RPMI7951 (cell line): ENCODE results near the gene AP2B1. TPM values are rescaled to one million over a fixed set of nuclear protein-coding genes. Genes with fewer than 3 reads are reported as not detected.
"Not testable (repeated sequence)": the region's sequence is repeated elsewhere in the genome, so short reads cannot be mapped to it uniquely, and the experiment has no call there.

Source experiments
- DNase-seq: peaks from one replicate; pipeline ENCODE4 v3.0.0-alpha.2; 2012; ENCODE audit warnings: low read depth
- total RNA-seq: library from RNA; depleted of rRNA; stranded (reverse); fragments of >200 nt; shearing (Covaris generic); gene quantifications from 2 replicates; pipeline ENCODE4 v1.2.3, GENCODE V29; 2014

AP2B1 gene
- total RNA-seq, 1 experiment from 2014 or later: 64.0 TPM

DNA sequence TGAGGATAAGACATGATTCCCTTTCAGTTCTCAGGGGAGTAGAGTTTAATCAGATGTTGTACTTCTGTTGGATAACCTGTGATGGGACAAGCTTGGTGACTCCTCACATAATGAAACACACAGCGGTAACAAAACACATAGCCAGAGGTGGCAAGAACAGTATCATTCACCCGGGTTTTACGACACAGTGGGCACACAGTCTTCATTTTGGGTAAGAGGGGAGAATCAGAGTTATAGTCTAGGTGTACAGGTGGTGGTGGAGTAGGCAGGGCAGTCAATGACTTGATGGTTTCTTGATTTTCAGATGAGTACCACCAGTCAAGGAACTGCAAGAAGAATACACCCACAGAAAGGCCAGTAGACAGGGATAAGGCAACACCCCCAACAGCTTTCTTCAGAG, 11.4 kb upstream of the AP2B1 start:
- no peak for DNase-seq

- DNase-seq: no peak
Observed at GRCh38 chr17:35577830-35578196, 9.3 kb upstream of the AP2B1 start.

- peak; percentile 87 for DNase-seq
Observed at GRCh38 chr17:35578197-35578928, 8.8 kb upstream of the AP2B1 start, which contains the start of gene PEX12. PEX12 (minus strand) TSS chr17:35578571; CDS start chr17:35578021, 550 bp downstream.

DNA sequence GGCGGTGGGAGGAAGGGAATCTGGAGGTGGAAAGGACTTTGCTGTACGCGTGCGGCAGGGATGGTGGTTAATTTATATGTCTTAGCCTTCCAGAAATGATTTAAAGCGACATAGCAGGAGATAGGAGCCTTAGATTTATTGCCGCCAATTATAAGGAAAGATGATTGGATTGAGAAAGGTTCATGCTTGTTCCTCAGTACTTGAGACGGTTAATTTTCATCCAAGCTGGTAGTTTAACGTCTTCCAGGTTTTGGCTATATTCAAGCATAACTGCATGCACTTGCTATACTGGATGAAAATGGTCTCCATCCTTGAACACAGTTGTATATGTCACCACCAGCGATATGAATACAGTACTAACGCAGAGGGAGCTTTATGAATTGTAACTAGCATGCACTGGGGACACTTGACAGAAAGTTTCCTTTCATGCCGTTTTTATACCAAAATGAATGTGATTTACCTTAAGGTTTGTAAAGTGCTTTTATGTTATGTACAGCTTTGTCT, 8.1 kb upstream of the AP2B1 start:
- no peak for DNase-seq

DNA sequence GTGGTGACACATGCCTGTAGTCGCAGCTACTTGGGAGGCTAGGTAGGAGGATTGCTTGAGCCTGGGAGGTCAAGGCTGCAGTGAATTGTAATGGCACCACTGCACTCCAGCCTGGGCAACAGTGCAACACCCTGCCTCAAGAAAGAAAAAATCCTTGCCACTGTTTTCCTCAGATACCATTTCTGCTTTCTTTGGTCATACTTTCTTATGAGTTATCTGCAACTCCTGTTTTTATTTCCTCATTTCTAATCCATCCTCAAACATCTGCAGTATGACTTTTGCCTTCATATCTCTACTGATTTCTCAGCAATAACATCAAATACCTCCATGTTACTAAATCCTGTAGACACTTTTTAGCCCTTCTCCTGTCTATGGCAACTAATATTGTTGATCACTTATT, 3.1 kb upstream of the AP2B1 start:
- no peak for DNase-seq

GRCh38 chr17:35586569-35587073, 501 bp upstream of the AP2B1 start:
- no peak for DNase-seq

GRCh38 chr17:35588196-35588920, 1.2 kb downstream of the AP2B1 start:
- peak; percentile 37 for DNase-seq

DNA sequence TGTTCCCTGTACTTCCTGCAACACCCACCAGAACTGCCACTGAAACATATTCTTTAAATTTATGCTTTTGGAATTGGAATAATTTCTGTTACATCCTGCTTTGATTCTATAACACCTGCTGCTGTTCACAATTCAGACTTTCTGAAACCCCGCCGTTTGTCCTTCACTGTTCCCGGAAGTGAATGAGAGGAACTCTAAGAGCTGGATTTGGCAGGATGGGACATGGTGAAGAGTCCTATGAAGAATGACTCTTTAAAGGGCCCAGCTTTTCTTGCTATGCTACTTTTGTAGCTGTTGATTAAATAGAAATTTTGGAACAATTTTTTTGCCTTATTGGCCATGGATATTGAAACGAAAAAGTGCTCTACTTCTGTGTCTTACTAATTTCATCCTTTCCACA, 8.9 kb downstream of the AP2B1 start:
- DNase-seq: no peak

- no peak for DNase-seq
Observed at GRCh38 chr17:35596530-35597233, 9.6 kb downstream of the AP2B1 start.

GRCh38 chr17:35597604-35598003, 10.5 kb downstream of the AP2B1 start:
- no peak for DNase-seq

DNA sequence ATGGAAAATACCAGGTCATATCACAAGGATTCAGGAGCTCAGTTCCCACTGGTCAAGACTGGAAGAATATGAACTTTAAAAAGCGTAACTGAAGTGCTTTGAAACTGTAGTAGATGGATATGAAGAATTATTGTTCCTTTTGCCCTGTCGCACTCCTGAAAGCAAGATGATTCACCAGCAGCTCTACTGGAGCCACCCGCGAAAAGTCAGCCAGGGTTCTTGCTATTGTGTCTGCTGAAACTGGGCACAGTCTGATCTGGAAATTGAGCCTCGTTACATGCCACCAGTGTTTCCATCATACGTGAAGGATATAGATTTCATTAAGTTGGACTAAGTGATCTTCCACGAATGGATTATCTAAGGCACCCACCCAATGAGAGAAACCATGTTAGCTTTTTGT, 16.6 kb downstream of the AP2B1 start:
- DNase-seq: no peak

GRCh38 chr17:35605678-35606077, 18.6 kb downstream of the AP2B1 start:
- DNase-seq: no peak

DNA sequence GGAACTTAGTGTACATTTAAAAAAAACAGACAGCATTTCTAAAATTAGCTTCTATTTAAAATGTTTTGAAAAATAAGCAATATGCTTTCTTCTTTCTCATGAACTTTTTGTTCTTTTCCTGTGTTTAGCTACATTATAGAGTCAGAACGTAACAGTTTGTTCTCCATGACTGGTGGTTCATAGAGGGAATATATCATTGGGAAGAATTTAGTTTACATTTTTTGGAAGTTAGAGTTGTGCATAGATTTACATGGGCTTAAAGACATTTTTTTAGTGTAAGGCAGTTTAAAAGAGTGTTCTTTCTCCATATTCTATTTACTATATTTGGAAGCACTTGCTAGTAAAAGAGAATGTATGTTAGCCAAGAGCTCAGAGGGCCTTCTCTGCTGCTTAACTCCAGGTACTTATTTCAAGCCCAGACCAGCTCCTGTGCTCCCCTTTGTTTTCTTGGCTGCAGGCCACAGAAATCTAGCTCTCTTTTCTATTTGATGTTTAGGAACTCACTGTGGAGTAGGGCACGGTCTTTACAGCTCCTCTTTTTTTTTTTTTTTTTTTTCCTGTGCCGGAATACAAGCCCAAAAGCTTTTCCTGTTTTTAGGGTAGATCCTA, 20.2 kb downstream of the AP2B1 start:
- DNase-seq: no peak

DNA sequence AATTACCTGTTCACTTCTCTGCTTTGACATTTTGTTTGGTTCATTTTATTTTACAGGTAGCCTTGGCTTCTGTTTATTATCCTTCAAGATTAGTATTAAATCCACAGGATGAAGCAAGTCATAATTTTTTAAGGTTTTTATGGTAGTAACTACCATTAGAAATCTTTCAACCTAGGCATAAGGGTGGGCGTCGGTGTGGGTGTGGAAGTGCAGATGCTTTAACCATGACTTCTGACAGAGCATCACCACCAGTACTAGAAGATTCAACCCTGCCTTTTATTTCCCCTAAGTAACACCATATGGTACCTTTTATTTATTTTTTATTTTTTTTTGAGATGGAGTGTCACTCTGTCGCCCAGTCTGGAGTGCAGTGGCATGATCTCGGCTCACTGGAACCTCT, 22.7 kb downstream of the AP2B1 start:
- no peak for DNase-seq

- not testable (repeated sequence) for DNase-seq
Observed at GRCh38 chr17:35610746-35611145, 23.6 kb downstream of the AP2B1 start.

GRCh38 chr17:35612924-35613521, 25.9 kb downstream of the AP2B1 start:
- peak; percentile 41 for DNase-seq

- DNase-seq: no peak
Observed at GRCh38 chr17:35614810-35615209, 27.7 kb downstream of the AP2B1 start.

GRCh38 chr17:35616536-35616935, 29.4 kb downstream of the AP2B1 start:
- no peak for DNase-seq

DNA sequence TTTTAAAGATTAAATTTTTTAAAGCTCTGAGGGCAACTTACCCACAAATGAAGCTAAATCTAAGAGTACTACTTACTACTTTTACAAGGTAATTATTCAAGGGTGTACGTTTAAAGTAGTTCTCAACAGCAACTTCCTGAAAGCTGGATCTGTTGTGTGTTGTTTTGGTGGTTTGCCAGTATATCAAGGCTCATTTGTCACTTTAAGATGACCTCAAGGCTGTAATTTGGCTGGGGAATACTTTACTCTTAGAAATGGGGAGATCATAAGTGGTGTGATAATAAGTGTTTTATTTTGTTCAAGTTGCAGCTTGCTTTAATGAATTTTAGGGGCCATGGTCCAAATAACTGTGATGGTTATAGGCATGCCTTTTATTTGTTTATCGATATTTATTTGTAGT, 30.4 kb downstream of the AP2B1 start:
- no peak for DNase-seq

- DNase-seq: no peak
Observed at GRCh38 chr17:35618628-35619027, 31.5 kb downstream of the AP2B1 start.

- DNase-seq: no peak
Observed at GRCh38 chr17:35621768-35622167, 34.6 kb downstream of the AP2B1 start.
